Smooth muscle cell (in vitro differentiated cells): ENCODE data around the gene MYADM. TPM values are rescaled to one million over a fixed set of nuclear protein-coding genes. Genes with fewer than 3 reads are reported as not detected.

Source experiments
- DNase-seq: peaks from one replicate; lab custom pipeline; 2025; ENCODE audit not compliant: unreplicated experiment; lab: John Stamatoyannopoulos, UW
- H2AFZ ChIP-seq: fragments of 200-600 bp; sonication (generic); 2 replicates; pipeline ENCODE4 v1.6.0; 2016; ENCODE audit warnings: antibody characterized with exemption, low read depth, mild to moderate bottlenecking
- H3F3A ChIP-seq: fragments of 200-600 bp; sonication (generic); 2 replicates; pipeline ENCODE4 v1.6.0; 2017; ENCODE audit warnings: antibody characterized with exemption, low read depth
- H3K27ac ChIP-seq: fragments of 200-600 bp; sonication (generic); 2 replicates; pipeline ENCODE4 v1.5.1; 2016; ENCODE audit warnings: low read depth, mild to moderate bottlenecking
- H3K27me3 ChIP-seq: fragments of 200-600 bp; sonication (generic); 2 replicates; pipeline ENCODE4 v1.6.1; 2016; ENCODE audit warnings: low read depth, mild to moderate bottlenecking
- H3K36me3 ChIP-seq: fragments of 200-600 bp; sonication (generic); 2 replicates; pipeline ENCODE4 v1.5.1; 2016; ENCODE audit warnings: low read depth
- H3K4me1 ChIP-seq: fragments of 200-600 bp; sonication (generic); 2 replicates; pipeline ENCODE4 v1.5.1; 2016; ENCODE audit warnings: low read depth
- H3K4me2 ChIP-seq: fragments of 200-600 bp; sonication (generic); 2 replicates; pipeline ENCODE4 v1.6.0; 2016; ENCODE audit warnings: mild to moderate bottlenecking
- H3K4me3 ChIP-seq: fragments of 200-600 bp; sonication (generic); 2 replicates; pipeline ENCODE4 v1.5.1; 2016; ENCODE audit warnings: mild to moderate bottlenecking
- H3K79me2 ChIP-seq: fragments of 200-600 bp; sonication (generic); 2 replicates; pipeline ENCODE4 v1.6.0; 2016; ENCODE audit warnings: low read depth, mild to moderate bottlenecking
- H3K9ac ChIP-seq: fragments of 200-600 bp; sonication (generic); 2 replicates; pipeline ENCODE4 v1.6.0; 2016; ENCODE audit warnings: low read depth
- H3K9me3 ChIP-seq: fragments of 200-600 bp; sonication (generic); replicated peaks from 2 replicates; pipeline ENCODE4 v1.5.1; 2016; ENCODE audit warnings: low read depth
- H4K20me1 ChIP-seq: fragments of 200-600 bp; sonication (generic); 2 replicates; pipeline ENCODE4 v1.6.0; 2016; ENCODE audit warnings: low read depth
- CTCF ChIP-seq: fragments of 200-600 bp; sonication (generic); IDR thresholded peaks from 2 replicates; pipeline ENCODE4 v1.5.1; 2017; ENCODE audit warnings: borderline replicate concordance, mild to moderate bottlenecking, antibody characterized with exemption; ENCODE audit not compliant: insufficient read depth, poor library complexity, severe bottlenecking
- WGBS: methylation state at CpG from one replicate; pipeline ENCODE4 v1.1.7; 2016; ENCODE audit warnings: low lambda C conversion rate; 5-methylcytosine and 5-hydroxymethylcytosine counted together
- polyA plus RNA-seq: library from polyadenylated mRNA; unstranded; fragments of >200 nt; fragmentation: Nextera tagmentation; extraction: Ambion mirVana; gene quantifications from 2 replicates; pipeline ENCODE4 v1.2.1, GENCODE V29; 2016
- total RNA-seq: library from RNA; depleted of rRNA; stranded (reverse); fragments of >200 nt; gene quantifications from 2 replicates; pipeline ENCODE4 v1.2.3, GENCODE V29; 2014

MYADM gene
- total and polyA plus RNA-seq, 2 experiments from 2014 or later, result 97.6 to 193 TPM

- H3K9ac ChIP-seq, result no peak overlapping the region
- no peaks in the 10 kb centered on the region for H3K27me3 ChIP-seq
- peaks cover 14% of the 10 kb centered on the region for H3K4me1 ChIP-seq
- H3K4me3 ChIP-seq, result no peak overlapping the region
- no peaks in the 10 kb centered on the region for H3K9me3 ChIP-seq
- 86% methylated on average over 2 of the region's 2 CpGs for WGBS
- no peaks in the 10 kb centered on the region for H3F3A ChIP-seq
- H3K27ac ChIP-seq, result no peak overlapping the region
- no peaks in the 10 kb centered on the region for H3K79me2 ChIP-seq
- no peaks in the 10 kb centered on the region for H3K36me3 ChIP-seq
- no peak for DNase-seq
- H4K20me1 ChIP-seq, result no peaks in the 10 kb centered on the region
- no peak overlapping the region for H2AFZ ChIP-seq
- no peak for TF ChIP-seq CTCF
- H3K4me2 ChIP-seq, result no peak overlapping the region
Observed at GRCh38 chr19:53853707-53854106, 14.0 kb upstream of the MYADM start.

- WGBS, result 92% methylated on average over 6 of the region's 6 CpGs
- Histone ChIP-seq H3K9me3 (no peaks in the 10 kb centered on the region), H3K27ac (no peak overlapping the region), H2AFZ (no peak overlapping the region), H4K20me1 (peaks cover under 1% of the 10 kb centered on the region), H3K4me1 (peaks cover 5% of the 10 kb centered on the region), H3K79me2 (peaks cover 15% of the 10 kb centered on the region), H3K27me3 (no peaks in the 10 kb centered on the region), H3K4me2 (no peak overlapping the region), H3K9ac (no peak overlapping the region), H3K36me3 (no peaks in the 10 kb centered on the region), H3K4me3 (no peak overlapping the region), H3F3A (no peaks in the 10 kb centered on the region)
- no peak for TF ChIP-seq CTCF
- no peak for DNase-seq
Observed at GRCh38 chr19:53864308-53864836, 3.3 kb upstream of the MYADM start.

- H4K20me1 ChIP-seq, result peaks cover 11% of the 10 kb centered on the region
- TF ChIP-seq CTCF, result no peak
- no peak for DNase-seq
- H3K9me3 ChIP-seq, result no peaks in the 10 kb centered on the region
- no peaks in the 10 kb centered on the region for H3K36me3 ChIP-seq
- H3F3A ChIP-seq, result no peaks in the 10 kb centered on the region
- no peak overlapping the region for H2AFZ ChIP-seq
- 85% methylated on average over 8 of the region's 9 CpGs for WGBS
- peaks cover 8% of the 10 kb centered on the region for H3K4me1 ChIP-seq
- peak overlapping the region; percentile 89 for H3K4me2 ChIP-seq
- H3K79me2 ChIP-seq, result peaks cover 21% of the 10 kb centered on the region
- peak overlapping the region; percentile 100 for H3K9ac ChIP-seq
- H3K4me3 ChIP-seq, result peak overlapping the region; percentile 58
- no peaks in the 10 kb centered on the region for H3K27me3 ChIP-seq
- peak overlapping the region; percentile 100 for H3K27ac ChIP-seq
Observed at GRCh38 chr19:53865523-53865917, 2.2 kb upstream of the MYADM start.
